ENCODE results near the gene TCN1.
A peak's percentile ranks its signal among the peaks of the same experiment; 100 is the strongest.

The TCN1 gene

DNA sequence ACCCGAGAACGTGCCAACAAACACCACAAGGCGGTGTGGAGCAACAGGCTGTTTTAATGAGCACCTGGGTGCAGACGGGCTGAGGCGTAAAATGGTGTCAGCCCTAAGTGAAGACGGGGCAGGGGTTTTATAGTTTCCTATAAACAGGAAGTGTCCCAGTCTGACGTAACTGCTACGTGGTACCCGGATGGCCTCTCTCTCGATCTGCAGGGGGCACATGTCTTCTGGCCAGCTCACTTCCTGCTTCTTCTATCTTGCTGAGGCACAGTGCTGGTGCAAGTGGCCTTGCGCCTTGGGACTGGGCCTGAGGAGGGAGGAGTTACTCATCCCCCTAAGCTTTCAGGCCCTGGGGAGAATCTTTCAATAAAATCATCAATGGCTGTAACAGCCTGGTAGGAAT lies 33.2 kb upstream of the TCN1 start:
- Histone ChIP-seq H3K4me3 (replicated peaks; ENCODE audit: insufficient read depth, low read length) (no peak overlapping the region), H3K27ac (replicated peaks) (no peak overlapping the region), H3K27me3 (ENCODE audit: insufficient read depth, poor library complexity, severe bottlenecking) (no peaks in the 10 kb centered on the region)
- TF ChIP-seq, protein P1, sequence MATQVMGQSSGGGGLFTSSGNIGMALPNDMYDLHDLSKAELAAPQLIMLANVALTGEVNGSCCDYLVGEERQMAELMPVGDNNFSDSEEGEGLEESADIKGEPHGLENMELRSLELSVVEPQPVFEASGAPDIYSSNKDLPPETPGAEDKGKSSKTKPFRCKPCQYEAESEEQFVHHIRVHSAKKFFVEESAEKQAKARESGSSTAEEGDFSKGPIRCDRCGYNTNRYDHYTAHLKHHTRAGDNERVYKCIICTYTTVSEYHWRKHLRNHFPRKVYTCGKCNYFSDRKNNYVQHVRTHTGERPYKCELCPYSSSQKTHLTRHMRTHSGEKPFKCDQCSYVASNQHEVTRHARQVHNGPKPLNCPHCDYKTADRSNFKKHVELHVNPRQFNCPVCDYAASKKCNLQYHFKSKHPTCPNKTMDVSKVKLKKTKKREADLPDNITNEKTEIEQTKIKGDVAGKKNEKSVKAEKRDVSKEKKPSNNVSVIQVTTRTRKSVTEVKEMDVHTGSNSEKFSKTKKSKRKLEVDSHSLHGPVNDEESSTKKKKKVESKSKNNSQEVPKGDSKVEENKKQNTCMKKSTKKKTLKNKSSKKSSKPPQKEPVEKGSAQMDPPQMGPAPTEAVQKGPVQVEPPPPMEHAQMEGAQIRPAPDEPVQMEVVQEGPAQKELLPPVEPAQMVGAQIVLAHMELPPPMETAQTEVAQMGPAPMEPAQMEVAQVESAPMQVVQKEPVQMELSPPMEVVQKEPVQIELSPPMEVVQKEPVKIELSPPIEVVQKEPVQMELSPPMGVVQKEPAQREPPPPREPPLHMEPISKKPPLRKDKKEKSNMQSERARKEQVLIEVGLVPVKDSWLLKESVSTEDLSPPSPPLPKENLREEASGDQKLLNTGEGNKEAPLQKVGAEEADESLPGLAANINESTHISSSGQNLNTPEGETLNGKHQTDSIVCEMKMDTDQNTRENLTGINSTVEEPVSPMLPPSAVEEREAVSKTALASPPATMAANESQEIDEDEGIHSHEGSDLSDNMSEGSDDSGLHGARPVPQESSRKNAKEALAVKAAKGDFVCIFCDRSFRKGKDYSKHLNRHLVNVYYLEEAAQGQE (IDR thresholded peaks at IDR 0.05; ENCODE audit: insufficient replicate concordance, low read depth): no peak
- TF ChIP-seq POLR2AphosphoS5 (IDR thresholded peaks at IDR 0.05; ENCODE audit: low read depth): no peak
- no peak for TF ChIP-seq GABPA (IDR thresholded peaks at IDR 0.05; ENCODE audit: low read depth)
- TF ChIP-seq, protein P2, sequence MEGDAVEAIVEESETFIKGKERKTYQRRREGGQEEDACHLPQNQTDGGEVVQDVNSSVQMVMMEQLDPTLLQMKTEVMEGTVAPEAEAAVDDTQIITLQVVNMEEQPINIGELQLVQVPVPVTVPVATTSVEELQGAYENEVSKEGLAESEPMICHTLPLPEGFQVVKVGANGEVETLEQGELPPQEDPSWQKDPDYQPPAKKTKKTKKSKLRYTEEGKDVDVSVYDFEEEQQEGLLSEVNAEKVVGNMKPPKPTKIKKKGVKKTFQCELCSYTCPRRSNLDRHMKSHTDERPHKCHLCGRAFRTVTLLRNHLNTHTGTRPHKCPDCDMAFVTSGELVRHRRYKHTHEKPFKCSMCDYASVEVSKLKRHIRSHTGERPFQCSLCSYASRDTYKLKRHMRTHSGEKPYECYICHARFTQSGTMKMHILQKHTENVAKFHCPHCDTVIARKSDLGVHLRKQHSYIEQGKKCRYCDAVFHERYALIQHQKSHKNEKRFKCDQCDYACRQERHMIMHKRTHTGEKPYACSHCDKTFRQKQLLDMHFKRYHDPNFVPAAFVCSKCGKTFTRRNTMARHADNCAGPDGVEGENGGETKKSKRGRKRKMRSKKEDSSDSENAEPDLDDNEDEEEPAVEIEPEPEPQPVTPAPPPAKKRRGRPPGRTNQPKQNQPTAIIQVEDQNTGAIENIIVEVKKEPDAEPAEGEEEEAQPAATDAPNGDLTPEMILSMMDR (IDR thresholded peaks at IDR 0.05; ENCODE audit: insufficient read depth, low read length): no peak
- peak; percentile 57; the same call in 1 of the 2 replicates for TF ChIP-seq SPI1 (IDR thresholded peaks at IDR 0.05; ENCODE audit: borderline replicate concordance, low read depth)
- peak in 1 of 2 experiments; percentile 51 for DNase-seq (ENCODE audit: low read depth in 1 of 2, low spot score in 1 of 2)

- Histone ChIP-seq H3K4me3 (replicated peaks; ENCODE audit: insufficient read depth, low read length) (no peak overlapping the region), H3K27me3 (ENCODE audit: insufficient read depth, poor library complexity, severe bottlenecking) (no peaks in the 10 kb centered on the region), H3K27ac (replicated peaks) (no peak overlapping the region)
- DNase-seq (ENCODE audit: low read depth in 1 of 2, low spot score in 1 of 2): no peak
- TF ChIP-seq, protein P1 (IDR thresholded peaks at IDR 0.05; ENCODE audit: insufficient replicate concordance, low read depth): no peak
- TF ChIP-seq SPI1 (IDR thresholded peaks at IDR 0.05; ENCODE audit: borderline replicate concordance, low read depth) (no peak), POLR2AphosphoS5 (IDR thresholded peaks at IDR 0.05; ENCODE audit: low read depth) (no peak)
- TF ChIP-seq, protein P2 (IDR thresholded peaks at IDR 0.05; ENCODE audit: insufficient read depth, low read length): no peak
Measured at GRCh38 chr11:59898650-59899049, 32.4 kb upstream of the TCN1 start.

GRCh38 chr11:59898046-59898445 lies 31.8 kb upstream of the TCN1 start:
- Histone ChIP-seq H3K4me3 (replicated peaks; ENCODE audit: insufficient read depth, low read length) (no peak overlapping the region), H3K27me3 (ENCODE audit: insufficient read depth, poor library complexity, severe bottlenecking) (no peaks in the 10 kb centered on the region), H3K27ac (replicated peaks) (no peak overlapping the region)
- TF ChIP-seq POLR2AphosphoS5 (IDR thresholded peaks at IDR 0.05; ENCODE audit: low read depth): no peak
- no peak for DNase-seq (ENCODE audit: low read depth in 1 of 2, low spot score in 1 of 2)

GRCh38 chr11:59894616-59895015 lies 28.3 kb upstream of the TCN1 start:
- H3K27me3 ChIP-seq (ENCODE audit: insufficient read depth, poor library complexity, severe bottlenecking): no peaks in the 10 kb centered on the region
- no peak for TF ChIP-seq GABPA (IDR thresholded peaks at IDR 0.05; ENCODE audit: low read depth)
- TF ChIP-seq POLR2AphosphoS5 (IDR thresholded peaks at IDR 0.05; ENCODE audit: low read depth): no peak
- TF ChIP-seq, protein P1 (IDR thresholded peaks at IDR 0.05; ENCODE audit: insufficient replicate concordance, low read depth): no peak
- TF ChIP-seq, protein P2 (IDR thresholded peaks at IDR 0.05; ENCODE audit: insufficient read depth, low read length): no peak
- TF ChIP-seq SPI1 (IDR thresholded peaks at IDR 0.05; ENCODE audit: borderline replicate concordance, low read depth): no peak
- no peak for DNase-seq (ENCODE audit: low read depth in 1 of 2, low spot score in 1 of 2)
- H3K4me3 ChIP-seq (replicated peaks; ENCODE audit: insufficient read depth, low read length): no peak overlapping the region
- H3K27ac ChIP-seq (replicated peaks): no peak overlapping the region
